ENCODE measurements around the gene CAMK2D.

The CAMK2D gene

GRCh38 chr4:113639326-113639725 lies 122.2 kb downstream of the CAMK2D start:
- no peak for DNase-seq (ENCODE audit: low read depth, low spot score)

- DNase-seq (ENCODE audit: low read depth, low spot score) = no peak
These were observed 123.0 kb downstream of the CAMK2D start for GRCh38 chr4:113638562-113638832.

GRCh38 chr4:113637823-113638561 lies 123.5 kb downstream of the CAMK2D start:
- no peak for DNase-seq (ENCODE audit: low read depth, low spot score)

- no peak for DNase-seq (ENCODE audit: low read depth, low spot score)
These were observed 124.2 kb downstream of the CAMK2D start for GRCh38 chr4:113637363-113637762.

GRCh38 chr4:113636877-113637276 lies 124.7 kb downstream of the CAMK2D start:
- no peak for DNase-seq (ENCODE audit: low read depth, low spot score)

GRCh38 chr4:113636438-113636818 lies 125.1 kb downstream of the CAMK2D start:
- DNase-seq (ENCODE audit: low read depth, low spot score) = no peak

GRCh38 chr4:113635739-113636437 lies 125.7 kb downstream of the CAMK2D start:
- DNase-seq (ENCODE audit: low read depth, low spot score) = no peak

- no peak for DNase-seq (ENCODE audit: low read depth, low spot score)
These were observed 127.2 kb downstream of the CAMK2D start for GRCh38 chr4:113634081-113634969.

- DNase-seq (ENCODE audit: low read depth, low spot score) = no peak
These were observed 128.1 kb downstream of the CAMK2D start for GRCh38 chr4:113633467-113633866.

- DNase-seq (ENCODE audit: low read depth, low spot score) = no peak
These were observed 132.8 kb downstream of the CAMK2D start for GRCh38 chr4:113628711-113629110.

- no peak for DNase-seq (ENCODE audit: low read depth, low spot score)
These were observed 134.2 kb downstream of the CAMK2D start for GRCh38 chr4:113627321-113627720.

GRCh38 chr4:113625902-113626301 lies 135.6 kb downstream of the CAMK2D start:
- no peak for DNase-seq (ENCODE audit: low read depth, low spot score)

GRCh38 chr4:113623274-113623894 lies 138.2 kb downstream of the CAMK2D start:
- DNase-seq (ENCODE audit: low read depth, low spot score) = no peak

GRCh38 chr4:113621633-113622032 lies 139.9 kb downstream of the CAMK2D start:
- DNase-seq (ENCODE audit: low read depth, low spot score) = no peak

GRCh38 chr4:113620032-113620431 lies 141.5 kb downstream of the CAMK2D start:
- DNase-seq (ENCODE audit: low read depth, low spot score) = no peak

- DNase-seq (ENCODE audit: low read depth, low spot score) = no peak
These were observed 142.0 kb downstream of the CAMK2D start for GRCh38 chr4:113619526-113619925.

- DNase-seq (ENCODE audit: low read depth, low spot score) = no peak
These were observed 143.3 kb downstream of the CAMK2D start for GRCh38 chr4:113618205-113618604.

GRCh38 chr4:113617195-113617594 lies 144.3 kb downstream of the CAMK2D start:
- no peak for DNase-seq (ENCODE audit: low read depth, low spot score)

- no peak for DNase-seq (ENCODE audit: low read depth, low spot score)
These were observed 145.1 kb downstream of the CAMK2D start for GRCh38 chr4:113616443-113616842.

GRCh38 chr4:113614414-113614813 lies 147.1 kb downstream of the CAMK2D start:
- no peak for DNase-seq (ENCODE audit: low read depth, low spot score)

GRCh38 chr4:113613503-113613902 lies 148.0 kb downstream of the CAMK2D start:
- DNase-seq (ENCODE audit: low read depth, low spot score) = no peak

GRCh38 chr4:113610537-113610936 lies 151.0 kb downstream of the CAMK2D start:
- no peak for DNase-seq (ENCODE audit: low read depth, low spot score)

All from ELF-1 (cell line).